HG03442 (cell line): ENCODE results near the gene OR2T35.
A peak's percentile ranks its signal among the peaks of the same experiment; 100 is the strongest.
"Not testable (repeated sequence)": the region's sequence is repeated elsewhere in the genome, so short reads cannot be mapped to it uniquely, and the experiment has no call there.

Experiments used
- ATAC-seq: cut with Tn5 transposase; IDR thresholded peaks from one replicate; pipeline ENCODE4 v1.9.1; 2021; ENCODE audit warnings: mild to moderate bottlenecking, moderate library complexity; ENCODE audit not compliant: unreplicated experiment

OR2T35 gene

GRCh38 chr1:248645178-248645577 lies at the start of gene OR2T35:
TSS of gene OR2T35 (minus strand) at chr1:248645278. CDS start at chr1:248639258, 6,020 bp downstream.
- not testable (repeated sequence) for ATAC-seq

GRCh38 chr1:248691567-248692155 lies 46.6 kb upstream of the OR2T35 start:
- no peak for ATAC-seq

- ATAC-seq, result peak; percentile 63
Measured at GRCh38 chr1:248688527-248689298, 43.6 kb upstream of the OR2T35 start.

- peak; percentile 78 for ATAC-seq
Measured at GRCh38 chr1:248686815-248687214, 41.7 kb upstream of the OR2T35 start.

- no peak for ATAC-seq
Measured at GRCh38 chr1:248681651-248682050, 36.6 kb upstream of the OR2T35 start.

GRCh38 chr1:248670003-248670402 lies 24.9 kb upstream of the OR2T35 start:
- ATAC-seq, result no peak

- peak; percentile 95 for ATAC-seq
Measured at GRCh38 chr1:248663453-248664328, 18.6 kb upstream of the OR2T35 start.

GRCh38 chr1:248656797-248657196 lies 11.7 kb upstream of the OR2T35 start:
- peak; percentile 56 for ATAC-seq

- ATAC-seq, result peak; percentile 47
Measured at GRCh38 chr1:248655354-248655753, 10.3 kb upstream of the OR2T35 start, which contains the start of gene OR2T27. TSS of gene OR2T27 (minus strand) at chr1:248655528. CDS start at chr1:248650884, 4,644 bp downstream.

- not testable (repeated sequence) for ATAC-seq
Measured at GRCh38 chr1:248648770-248649536, 3.9 kb upstream of the OR2T35 start.

- peak; percentile 68 for ATAC-seq
Measured at GRCh38 chr1:248642971-248643651, 2.0 kb downstream of the OR2T35 start.

- ATAC-seq, result not testable (repeated sequence)
Measured at GRCh38 chr1:248641583-248641982, 3.5 kb downstream of the OR2T35 start.

GRCh38 chr1:248640906-248641305 lies 4.2 kb downstream of the OR2T35 start:
- ATAC-seq, result peak; percentile 33

- ATAC-seq, result not testable (repeated sequence)
Measured at GRCh38 chr1:248639652-248640051, 5.4 kb downstream of the OR2T35 start.

GRCh38 chr1:248636612-248637011 lies 8.5 kb downstream of the OR2T35 start:
- not testable (repeated sequence) for ATAC-seq

GRCh38 chr1:248634991-248635390 lies 10.1 kb downstream of the OR2T35 start, which contains the start of gene OR2T11:
TSS of gene OR2T11 (minus strand) at chr1:248635091. CDS start at chr1:248627128, 7,963 bp downstream.
- ATAC-seq, result not testable (repeated sequence)

GRCh38 chr1:248631354-248632008 lies 13.6 kb downstream of the OR2T35 start:
- no peak for ATAC-seq

- no peak for ATAC-seq
Measured at GRCh38 chr1:248630551-248630950, 14.5 kb downstream of the OR2T35 start.
